Measurements from ENCODE around the gene LIPC.

LIPC gene

GRCh38 chr15:58403581-58403980 is 28.2 kb upstream of the LIPC start:
- DNase-seq (ENCODE audit: low read depth, low spot score) = no peak
- in situ Hi-C loops (cut with HindIII; ENCODE audit: low sequenced_read_pairs) = no loop called here
- no peak for TF ChIP-seq CTCF (IDR thresholded peaks at IDR 0.05; ENCODE audit: low read depth, low read length)
- H3K4me3 ChIP-seq (ENCODE audit: low read depth, low read length) = no peak overlapping the region

- in situ Hi-C loops (cut with HindIII; ENCODE audit: low sequenced_read_pairs) = no loop called here
Observed at GRCh38 chr15:58404020-58404419, 27.8 kb upstream of the LIPC start.

GRCh38 chr15:58404722-58405121 is 27.1 kb upstream of the LIPC start:
- DNase-seq (ENCODE audit: low read depth, low spot score) = no peak
- in situ Hi-C loops (cut with HindIII; ENCODE audit: low sequenced_read_pairs) = no loop called here
- H3K4me3 ChIP-seq (ENCODE audit: low read depth, low read length) = no peak overlapping the region
- no peak for TF ChIP-seq CTCF (IDR thresholded peaks at IDR 0.05; ENCODE audit: low read depth, low read length)

More at GRCh38 chr15:58404020-58404419, 27.8 kb upstream of the LIPC start:
- TF ChIP-seq CTCF (IDR thresholded peaks at IDR 0.05; ENCODE audit: low read depth, low read length) = no peak
- no peak for DNase-seq (ENCODE audit: low read depth, low spot score)
- H3K4me3 ChIP-seq (ENCODE audit: low read depth, low read length) = no peak overlapping the region

- in situ Hi-C loops (cut with HindIII; ENCODE audit: low sequenced_read_pairs) = no loop called here
- no peak overlapping the region for H3K4me3 ChIP-seq (ENCODE audit: low read depth, low read length)
- DNase-seq (ENCODE audit: low read depth, low spot score) = no peak
- TF ChIP-seq CTCF (IDR thresholded peaks at IDR 0.05; ENCODE audit: low read depth, low read length) = no peak
Observed at GRCh38 chr15:58405865-58406264, 25.9 kb upstream of the LIPC start.

GRCh38 chr15:58406811-58407210 is 25.0 kb upstream of the LIPC start:
- no peak for DNase-seq (ENCODE audit: low read depth, low spot score)
- H3K4me3 ChIP-seq (ENCODE audit: low read depth, low read length) = no peak overlapping the region
- in situ Hi-C loops (cut with HindIII; ENCODE audit: low sequenced_read_pairs) = no loop called here
- TF ChIP-seq CTCF (IDR thresholded peaks at IDR 0.05; ENCODE audit: low read depth, low read length) = no peak

- H3K4me3 ChIP-seq (ENCODE audit: low read depth, low read length) = no peak overlapping the region
- TF ChIP-seq CTCF (IDR thresholded peaks at IDR 0.05; ENCODE audit: low read depth, low read length) = no peak
- no peak for DNase-seq (ENCODE audit: low read depth, low spot score)
- in situ Hi-C loops (cut with HindIII; ENCODE audit: low sequenced_read_pairs) = no loop called here
Observed at GRCh38 chr15:58407236-58407775, 24.5 kb upstream of the LIPC start.

GRCh38 chr15:58407778-58408177 is 24.0 kb upstream of the LIPC start:
- no peak for DNase-seq (ENCODE audit: low read depth, low spot score)
- no peak overlapping the region for H3K4me3 ChIP-seq (ENCODE audit: low read depth, low read length)
- TF ChIP-seq CTCF (IDR thresholded peaks at IDR 0.05; ENCODE audit: low read depth, low read length) = no peak
- in situ Hi-C loops (cut with HindIII; ENCODE audit: low sequenced_read_pairs) = no loop called here
